Suprapubic skin (tissue), 4 donors: ENCODE data around the gene VSIR. TPM values are rescaled to one million over a fixed set of nuclear protein-coding genes. Genes with fewer than 3 reads are reported as not detected.

Experiments used
- DNase-seq, 2 donors: peaks; one replicate each; pipeline ENCODE4 v3.0.0-alpha.2; 2019; ENCODE audit warnings: low spot score in 2 of 2
- H3K27ac ChIP-seq: fragments of 200-600 bp; sonication (generic); one replicate; pipeline ENCODE4 v1.5.1; 2019
- H3K27me3 ChIP-seq: fragments of 200-600 bp; sonication (generic); one replicate; pipeline ENCODE4 v1.5.1; 2019
- H3K36me3 ChIP-seq: fragments of 200-600 bp; sonication (generic); one replicate; pipeline ENCODE4 v1.5.1; 2019
- H3K4me1 ChIP-seq: fragments of 200-600 bp; sonication (generic); one replicate; pipeline ENCODE4 v1.5.1; 2019
- H3K4me3 ChIP-seq: fragments of 200-600 bp; sonication (generic); one replicate; pipeline ENCODE4 v1.5.1; 2019; ENCODE audit warnings: mild to moderate bottlenecking
- H3K9me3 ChIP-seq: fragments of 200-600 bp; sonication (generic); one replicate; pipeline ENCODE4 v1.5.1; 2019
- EP300 ChIP-seq: sonication (generic); formaldehyde crosslinking; IDR thresholded peaks from one replicate; pipeline ENCODE4 v1.6.1; 2017; ENCODE audit warnings: antibody characterized with exemption
- POLR2A ChIP-seq, 2 donors: fragments of 450-650 bp; IDR thresholded peaks; one replicate each; pipeline ENCODE4 v1.6.1; 2017; ENCODE audit warnings: antibody characterized with exemption in 2 of 2, mild to moderate bottlenecking in 2 of 2, moderate library complexity in 2 of 2
- POLR2AphosphoS5 ChIP-seq, 3 donors: sonication (generic); formaldehyde crosslinking; IDR thresholded peaks; one replicate each; pipeline ENCODE4 v1.6.1; 2017; ENCODE audit warnings: antibody characterized with exemption in 3 of 3
- WGBS: methylation state at CpG from one replicate; pipeline ENCODE4 v1.1.5; 2018; 5-methylcytosine and 5-hydroxymethylcytosine counted together
- total RNA-seq, 4 donors: library from RNA; depleted of rRNA; stranded (reverse); fragments of >200 nt; gene quantifications; one replicate each; pipeline ENCODE4 v1.1.0, GENCODE V29; 2016
- TF ChIP-seq, protein P1 (sequence below), 2 donors: fragments of 200-600 bp in 1 of 2; fragments of 450-650 bp in 1 of 2; sonication (generic) in 1 of 2; IDR thresholded peaks; one replicate each; pipeline ENCODE4 v1.5.1; 2016 to 2019; ENCODE audit warnings: antibody characterized with exemption in 2 of 2, mild to moderate bottlenecking in 1 of 2, moderate library complexity in 1 of 2

Gene VSIR
- total RNA-seq, 4 donors from 2014 or later = 16.3 to 50.7 (median 33.6) TPM

GRCh38 chr10:71805776-71806703 lies 32.7 kb upstream of the VSIR start:
- DNase-seq = peak in 1 of 2 donors; percentile 80
- no peaks in the 10 kb centered on the region for H3K9me3 ChIP-seq
- TF ChIP-seq POLR2A (IDR thresholded peaks at IDR 0.05) (no peak), EP300 (no peak), POLR2AphosphoS5 (IDR thresholded peaks at IDR 0.05) (no peak)
- TF ChIP-seq, protein P1, sequence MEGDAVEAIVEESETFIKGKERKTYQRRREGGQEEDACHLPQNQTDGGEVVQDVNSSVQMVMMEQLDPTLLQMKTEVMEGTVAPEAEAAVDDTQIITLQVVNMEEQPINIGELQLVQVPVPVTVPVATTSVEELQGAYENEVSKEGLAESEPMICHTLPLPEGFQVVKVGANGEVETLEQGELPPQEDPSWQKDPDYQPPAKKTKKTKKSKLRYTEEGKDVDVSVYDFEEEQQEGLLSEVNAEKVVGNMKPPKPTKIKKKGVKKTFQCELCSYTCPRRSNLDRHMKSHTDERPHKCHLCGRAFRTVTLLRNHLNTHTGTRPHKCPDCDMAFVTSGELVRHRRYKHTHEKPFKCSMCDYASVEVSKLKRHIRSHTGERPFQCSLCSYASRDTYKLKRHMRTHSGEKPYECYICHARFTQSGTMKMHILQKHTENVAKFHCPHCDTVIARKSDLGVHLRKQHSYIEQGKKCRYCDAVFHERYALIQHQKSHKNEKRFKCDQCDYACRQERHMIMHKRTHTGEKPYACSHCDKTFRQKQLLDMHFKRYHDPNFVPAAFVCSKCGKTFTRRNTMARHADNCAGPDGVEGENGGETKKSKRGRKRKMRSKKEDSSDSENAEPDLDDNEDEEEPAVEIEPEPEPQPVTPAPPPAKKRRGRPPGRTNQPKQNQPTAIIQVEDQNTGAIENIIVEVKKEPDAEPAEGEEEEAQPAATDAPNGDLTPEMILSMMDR (IDR thresholded peaks at IDR 0.05) = no peak
- no peaks in the 10 kb centered on the region for H3K36me3 ChIP-seq
- no peaks in the 10 kb centered on the region for H3K27me3 ChIP-seq
- H3K4me1 ChIP-seq = peaks cover 6% of the 10 kb centered on the region
- no peak overlapping the region for H3K4me3 ChIP-seq
- H3K27ac ChIP-seq = no peak overlapping the region
- WGBS = 49% methylated on average over 11 of the region's 41 CpGs

DNA sequence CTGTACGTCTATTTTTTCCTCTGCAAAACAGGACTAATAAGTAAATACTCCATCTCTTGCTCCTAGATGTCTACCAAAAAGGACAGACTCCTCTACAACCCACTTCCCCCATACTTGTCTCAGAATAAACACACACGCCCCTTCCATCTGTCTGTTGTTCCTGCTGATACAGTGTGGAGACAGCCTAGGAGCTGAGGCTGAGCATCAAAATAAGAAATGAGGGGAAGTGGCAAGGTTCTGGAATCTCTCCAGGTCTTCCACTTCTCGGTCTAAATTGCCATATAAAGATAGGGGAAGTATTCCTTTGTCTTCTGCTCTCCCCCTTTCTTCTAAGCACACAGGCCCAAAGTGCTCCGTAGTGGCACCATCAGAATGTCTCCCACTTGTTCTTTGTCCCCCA lies 30.8 kb upstream of the VSIR start:
- Histone ChIP-seq H3K9me3 (no peaks in the 10 kb centered on the region), H3K4me3 (no peak overlapping the region), H3K36me3 (no peaks in the 10 kb centered on the region), H3K27ac (no peak overlapping the region), H3K4me1 (peaks cover 6% of the 10 kb centered on the region), H3K27me3 (no peaks in the 10 kb centered on the region)
- TF ChIP-seq POLR2AphosphoS5 (IDR thresholded peaks at IDR 0.05) = no peak
- TF ChIP-seq, protein P1 (IDR thresholded peaks at IDR 0.05) = no peak
- no peak for TF ChIP-seq EP300
- no peak for TF ChIP-seq POLR2A (IDR thresholded peaks at IDR 0.05)
- WGBS = 57% methylated on average over 4 of the region's 4 CpGs
- DNase-seq = no peak

GRCh38 chr10:71802715-71803488 lies 29.6 kb upstream of the VSIR start:
- TF ChIP-seq POLR2AphosphoS5 (IDR thresholded peaks at IDR 0.05) = no peak
- TF ChIP-seq POLR2A (IDR thresholded peaks at IDR 0.05) = no peak
- TF ChIP-seq EP300 = no peak
- TF ChIP-seq, protein P1 (IDR thresholded peaks at IDR 0.05) = no peak
- Histone ChIP-seq H3K4me3 (no peak overlapping the region), H3K4me1 (peaks cover 6% of the 10 kb centered on the region), H3K27ac (no peak overlapping the region), H3K9me3 (no peaks in the 10 kb centered on the region), H3K27me3 (no peaks in the 10 kb centered on the region), H3K36me3 (no peaks in the 10 kb centered on the region)
- 89% methylated on average over 16 of the region's 18 CpGs for WGBS
- DNase-seq = peak in 1 of 2 donors; percentile 68

DNA sequence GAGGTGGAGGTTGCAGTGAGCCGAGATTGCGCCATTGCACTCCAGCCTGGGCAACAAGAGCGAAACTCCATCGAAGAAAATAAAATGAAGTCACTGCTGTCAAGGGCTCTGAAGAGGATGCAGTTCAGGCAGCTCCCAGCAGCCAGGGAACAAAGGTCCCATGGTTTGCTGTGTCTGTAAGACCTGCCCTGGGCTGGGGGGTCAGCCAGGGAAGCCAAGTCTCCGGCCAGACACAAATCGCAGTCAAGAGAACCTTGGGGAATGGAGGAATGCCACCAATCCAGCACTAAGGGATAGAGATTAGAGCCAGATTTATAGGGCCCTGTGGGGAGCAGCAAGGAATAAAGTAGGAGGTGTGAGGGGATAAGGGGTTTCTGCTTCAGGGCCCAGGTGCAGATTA lies 28.9 kb upstream of the VSIR start:
- Histone ChIP-seq H3K4me3 (no peak overlapping the region), H3K4me1 (peaks cover 6% of the 10 kb centered on the region), H3K27ac (no peak overlapping the region), H3K36me3 (no peaks in the 10 kb centered on the region), H3K9me3 (no peaks in the 10 kb centered on the region), H3K27me3 (no peaks in the 10 kb centered on the region)
- WGBS = 96% methylated on average over 6 of the region's 6 CpGs
- TF ChIP-seq POLR2A (IDR thresholded peaks at IDR 0.05) (no peak), EP300 (no peak), POLR2AphosphoS5 (IDR thresholded peaks at IDR 0.05) (no peak)
- DNase-seq = no peak

DNA sequence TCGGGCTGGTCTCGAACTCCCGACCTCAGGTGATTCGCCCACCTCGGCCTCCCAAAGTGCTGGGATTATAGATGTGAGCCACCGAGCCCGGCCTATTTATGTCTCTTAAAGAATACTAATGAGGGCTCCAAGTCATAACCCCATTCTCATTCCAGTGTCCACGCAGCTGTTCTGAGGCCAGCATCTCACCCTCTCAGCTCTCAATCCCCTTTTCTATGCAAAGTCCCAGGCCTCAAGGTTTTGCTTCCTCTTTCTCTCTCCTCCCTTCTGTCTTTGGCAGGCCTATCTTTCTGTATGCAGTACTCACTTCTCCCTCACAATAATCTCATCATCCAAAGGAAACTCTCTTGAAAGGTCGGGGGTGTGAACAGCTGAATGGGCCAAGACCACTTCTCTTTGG lies 28.0 kb upstream of the VSIR start:
- 95% methylated on average over 9 of the region's 9 CpGs for WGBS
- no peaks in the 10 kb centered on the region for H3K27me3 ChIP-seq
- TF ChIP-seq, protein P1 (IDR thresholded peaks at IDR 0.05) = no peak
- TF ChIP-seq POLR2A (IDR thresholded peaks at IDR 0.05) (no peak), POLR2AphosphoS5 (IDR thresholded peaks at IDR 0.05) (no peak), EP300 (no peak)
- no peaks in the 10 kb centered on the region for H3K9me3 ChIP-seq
- peaks cover 6% of the 10 kb centered on the region for H3K4me1 ChIP-seq
- H3K27ac ChIP-seq = no peak overlapping the region
- no peak overlapping the region for H3K4me3 ChIP-seq
- DNase-seq = no peak
- no peaks in the 10 kb centered on the region for H3K36me3 ChIP-seq
